Hepatocyte (in vitro differentiated cells): ENCODE measurements around the gene OR51F2.

Experiments
- EZH2 ChIP-seq: fragments of 200-600 bp; sonication (generic); IDR thresholded peaks from 2 replicates; pipeline ENCODE4 v1.6.1; 2016; ENCODE audit warnings: antibody characterized with exemption, mild to moderate bottlenecking, borderline replicate concordance
- TF ChIP-seq, protein P1 (sequence below): fragments of 200-600 bp; sonication (generic); IDR thresholded peaks from 2 replicates; pipeline ENCODE4 v1.5.1; 2016; ENCODE audit warnings: antibody characterized with exemption, mild to moderate bottlenecking; ENCODE audit not compliant: poor library complexity

DNA sequence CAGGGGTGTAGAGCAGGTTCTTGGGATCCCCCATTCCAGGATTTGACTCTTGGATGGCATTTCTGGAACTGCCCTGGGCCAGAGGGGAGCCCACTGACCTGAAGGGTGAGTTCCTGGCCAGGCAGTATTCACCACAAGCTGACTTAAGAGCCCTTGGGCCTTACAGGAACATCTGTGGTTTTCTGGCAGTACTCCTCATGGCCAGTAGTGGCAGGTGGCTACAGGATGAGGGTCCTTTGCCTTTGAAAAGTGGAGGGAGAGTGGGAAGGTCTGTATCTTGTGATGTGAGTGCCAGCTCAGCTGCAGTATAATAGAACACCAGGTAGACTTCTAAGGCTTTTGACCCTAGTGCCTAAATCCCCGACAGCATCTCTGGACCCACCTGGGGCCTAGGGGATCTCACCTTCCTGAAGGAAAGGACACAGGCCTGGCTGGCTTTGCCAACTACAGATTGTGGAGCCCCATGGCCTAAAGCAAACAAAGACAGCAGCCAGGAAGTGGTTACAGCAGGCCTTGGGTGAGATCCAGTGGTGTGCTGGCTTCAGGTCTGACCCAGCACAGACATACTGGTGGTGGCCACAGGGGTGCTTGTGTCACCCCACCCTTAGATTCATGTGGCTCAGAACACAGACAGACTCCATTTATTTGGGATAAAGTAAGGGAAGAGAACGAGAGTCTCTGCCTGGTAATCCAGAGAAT, 18.9 kb downstream of the OR51F2 start:
- TF ChIP-seq EZH2: no peak
- TF ChIP-seq, protein P1, sequence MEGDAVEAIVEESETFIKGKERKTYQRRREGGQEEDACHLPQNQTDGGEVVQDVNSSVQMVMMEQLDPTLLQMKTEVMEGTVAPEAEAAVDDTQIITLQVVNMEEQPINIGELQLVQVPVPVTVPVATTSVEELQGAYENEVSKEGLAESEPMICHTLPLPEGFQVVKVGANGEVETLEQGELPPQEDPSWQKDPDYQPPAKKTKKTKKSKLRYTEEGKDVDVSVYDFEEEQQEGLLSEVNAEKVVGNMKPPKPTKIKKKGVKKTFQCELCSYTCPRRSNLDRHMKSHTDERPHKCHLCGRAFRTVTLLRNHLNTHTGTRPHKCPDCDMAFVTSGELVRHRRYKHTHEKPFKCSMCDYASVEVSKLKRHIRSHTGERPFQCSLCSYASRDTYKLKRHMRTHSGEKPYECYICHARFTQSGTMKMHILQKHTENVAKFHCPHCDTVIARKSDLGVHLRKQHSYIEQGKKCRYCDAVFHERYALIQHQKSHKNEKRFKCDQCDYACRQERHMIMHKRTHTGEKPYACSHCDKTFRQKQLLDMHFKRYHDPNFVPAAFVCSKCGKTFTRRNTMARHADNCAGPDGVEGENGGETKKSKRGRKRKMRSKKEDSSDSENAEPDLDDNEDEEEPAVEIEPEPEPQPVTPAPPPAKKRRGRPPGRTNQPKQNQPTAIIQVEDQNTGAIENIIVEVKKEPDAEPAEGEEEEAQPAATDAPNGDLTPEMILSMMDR: no peak
